Astrocyte (in vitro differentiated cells and primary cell): ENCODE results near the gene PHEX.

Experiments used
- CTCF ChIP-seq: IDR thresholded peaks from 2 replicates; pipeline ENCODE4 v1.5.1; 2011; ENCODE audit warnings: low read depth, mild to moderate bottlenecking, inconsistent platforms, low read length, moderate library complexity; ENCODE audit not compliant: insufficient read depth
- EZH2 ChIP-seq: IDR thresholded peaks from 2 replicates; pipeline ENCODE4 v1.6.1; 2012; ENCODE audit warnings: mild to moderate bottlenecking, low read length, inconsistent platforms; ENCODE audit not compliant: insufficient read depth

GRCh38 chrX:22171287-22172060, 139.3 kb downstream of the PHEX start:
- TF ChIP-seq CTCF (no peak), EZH2 (no peak)
